ENCODE data around the gene ARHGEF39.

The ARHGEF39 gene

GRCh38 chr9:35711501-35712428, 46.8 kb upstream of the ARHGEF39 start:
- DNase-seq: no peak
- H3K4ac ChIP-seq (ENCODE audit: low read depth in 1 of 2, low read length in 2 of 2): no peak overlapping the region

GRCh38 chr9:35710818-35711500, 46.0 kb upstream of the ARHGEF39 start:
- 95% methylated on average over 7 of the region's 7 CpGs for WGBS

More at GRCh38 chr9:35711501-35712428, 46.8 kb upstream of the ARHGEF39 start:
- Histone ChIP-seq H3K4me3 (ENCODE audit: insufficient read depth in 1 of 2, low read depth in 1 of 2, low read length in 2 of 2) (no peak overlapping the region), H3K18ac (ENCODE audit: low read depth in 1 of 2, low read length in 2 of 2) (no peak overlapping the region), H2BK12ac (ENCODE audit: low read length in 2 of 2) (no peak overlapping the region), H3K9me3 (ENCODE audit: control insufficient read depth, low read length) (no peaks in the 10 kb centered on the region), H3K4me1 (ENCODE audit: control insufficient read depth, insufficient read depth, low read depth, low read length) (peaks cover 4% of the 10 kb centered on the region), H3K27ac (ENCODE audit: low read length, poor library complexity, severe bottlenecking) (no peak overlapping the region), H3K23ac (ENCODE audit: low read length in 2 of 2) (no peak overlapping the region), H3K27me3 (ENCODE audit: control insufficient read depth in 1 of 2, insufficient read depth in 1 of 2, low read length in 2 of 2) (no peaks in the 10 kb centered on the region), H3K79me1 (replicated peaks; ENCODE audit: low read length, poor library complexity, severe bottlenecking) (peaks cover 48% of the 10 kb centered on the region), H2AFZ (ENCODE audit: low read depth, low read length) (no peak overlapping the region), H4K91ac (ENCODE audit: low read length) (no peak overlapping the region), H3K4me2 (ENCODE audit: low read length, poor library complexity, severe bottlenecking) (no peak overlapping the region), H2AK5ac (ENCODE audit: low read length, severe bottlenecking) (no peak overlapping the region), H3K9ac (ENCODE audit: low read length) (no peak overlapping the region), H4K8ac (ENCODE audit: low read length) (no peak overlapping the region), H3K36me3 (ENCODE audit: control insufficient read depth in 1 of 2, insufficient read depth in 2 of 2, low read depth in 1 of 2, low read length in 2 of 2) (peaks cover 74 to 94% of the 10 kb centered on the region in 2 experiments), H2BK5ac (ENCODE audit: low read depth, low read length, poor library complexity, severe bottlenecking) (no peak overlapping the region), H3K14ac (ENCODE audit: low read length in 2 of 2) (no peak overlapping the region), H2BK120ac (ENCODE audit: low read depth, low read length) (no peak overlapping the region), H2BK15ac (ENCODE audit: low read depth, poor library complexity, severe bottlenecking) (no peak overlapping the region)
- WGBS: 97% methylated on average over 21 of the region's 21 CpGs

GRCh38 chr9:35708146-35708545, 43.2 kb upstream of the ARHGEF39 start:
- Histone ChIP-seq H2BK15ac (ENCODE audit: low read depth, poor library complexity, severe bottlenecking) (no peak overlapping the region), H3K4me3 (ENCODE audit: insufficient read depth in 1 of 2, low read depth in 1 of 2, low read length in 2 of 2) (no peak overlapping the region), H2BK120ac (ENCODE audit: low read depth, low read length) (no peak overlapping the region), H3K4me1 (ENCODE audit: control insufficient read depth, insufficient read depth, low read depth, low read length) (no peaks in the 10 kb centered on the region), H3K14ac (ENCODE audit: low read length in 2 of 2) (no peak overlapping the region), H3K27me3 (ENCODE audit: control insufficient read depth in 1 of 2, insufficient read depth in 1 of 2, low read length in 2 of 2) (no peaks in the 10 kb centered on the region), H3K4me2 (ENCODE audit: low read length, poor library complexity, severe bottlenecking) (no peak overlapping the region), H3K9ac (ENCODE audit: low read length) (no peak overlapping the region), H2AFZ (ENCODE audit: low read depth, low read length) (no peak overlapping the region), H3K27ac (ENCODE audit: low read length, poor library complexity, severe bottlenecking) (no peak overlapping the region), H2BK12ac (ENCODE audit: low read length in 2 of 2) (no peak overlapping the region), H3K23ac (ENCODE audit: low read length in 2 of 2) (no peak overlapping the region), H2AK5ac (ENCODE audit: low read length, severe bottlenecking) (no peak overlapping the region), H3K4ac (ENCODE audit: low read depth in 1 of 2, low read length in 2 of 2) (no peak overlapping the region), H4K91ac (ENCODE audit: low read length) (no peak overlapping the region), H3K18ac (ENCODE audit: low read depth in 1 of 2, low read length in 2 of 2) (no peak overlapping the region), H3K79me1 (replicated peaks; ENCODE audit: low read length, poor library complexity, severe bottlenecking) (peaks cover 61% of the 10 kb centered on the region), H4K8ac (ENCODE audit: low read length) (no peak overlapping the region), H2BK5ac (ENCODE audit: low read depth, low read length, poor library complexity, severe bottlenecking) (no peak overlapping the region), H3K36me3 (ENCODE audit: control insufficient read depth in 1 of 2, insufficient read depth in 2 of 2, low read depth in 1 of 2, low read length in 2 of 2) (peaks cover 83 to 94% of the 10 kb centered on the region in 2 experiments), H3K9me3 (ENCODE audit: control insufficient read depth, low read length) (no peaks in the 10 kb centered on the region)
- no peak for DNase-seq
- 98% methylated on average over 4 of the region's 4 CpGs for WGBS

More at GRCh38 chr9:35710818-35711500, 46.0 kb upstream of the ARHGEF39 start:
- DNase-seq: no peak
- Histone ChIP-seq H3K79me1 (replicated peaks; ENCODE audit: low read length, poor library complexity, severe bottlenecking) (peaks cover 56% of the 10 kb centered on the region), H2BK12ac (ENCODE audit: low read length in 2 of 2) (no peak overlapping the region), H2AK5ac (ENCODE audit: low read length, severe bottlenecking) (no peak overlapping the region), H2BK15ac (ENCODE audit: low read depth, poor library complexity, severe bottlenecking) (no peak overlapping the region), H3K27ac (ENCODE audit: low read length, poor library complexity, severe bottlenecking) (no peak overlapping the region), H2AFZ (ENCODE audit: low read depth, low read length) (no peak overlapping the region), H3K27me3 (ENCODE audit: control insufficient read depth in 1 of 2, insufficient read depth in 1 of 2, low read length in 2 of 2) (no peaks in the 10 kb centered on the region), H3K9ac (ENCODE audit: low read length) (no peak overlapping the region), H3K23ac (ENCODE audit: low read length in 2 of 2) (no peak overlapping the region), H4K8ac (ENCODE audit: low read length) (no peak overlapping the region), H3K14ac (ENCODE audit: low read length in 2 of 2) (no peak overlapping the region), H4K91ac (ENCODE audit: low read length) (no peak overlapping the region), H3K9me3 (ENCODE audit: control insufficient read depth, low read length) (no peaks in the 10 kb centered on the region), H3K4me2 (ENCODE audit: low read length, poor library complexity, severe bottlenecking) (no peak overlapping the region), H3K4me1 (ENCODE audit: control insufficient read depth, insufficient read depth, low read depth, low read length) (peaks cover 4% of the 10 kb centered on the region), H3K18ac (ENCODE audit: low read depth in 1 of 2, low read length in 2 of 2) (no peak overlapping the region), H2BK120ac (ENCODE audit: low read depth, low read length) (no peak overlapping the region), H2BK5ac (ENCODE audit: low read depth, low read length, poor library complexity, severe bottlenecking) (no peak overlapping the region), H3K4ac (ENCODE audit: low read depth in 1 of 2, low read length in 2 of 2) (no peak overlapping the region), H3K4me3 (ENCODE audit: insufficient read depth in 1 of 2, low read depth in 1 of 2, low read length in 2 of 2) (no peak overlapping the region), H3K36me3 (ENCODE audit: control insufficient read depth in 1 of 2, insufficient read depth in 2 of 2, low read depth in 1 of 2, low read length in 2 of 2) (peaks cover 76 to 94% of the 10 kb centered on the region in 2 experiments)

GRCh38 chr9:35706951-35707350, 42.0 kb upstream of the ARHGEF39 start:
- H3K18ac ChIP-seq (ENCODE audit: low read depth in 1 of 2, low read length in 2 of 2): no peak overlapping the region
- no peak for DNase-seq
- H2BK15ac ChIP-seq (ENCODE audit: low read depth, poor library complexity, severe bottlenecking): no peak overlapping the region

More at GRCh38 chr9:35706951-35707350, 42.0 kb upstream of the ARHGEF39 start:
- Histone ChIP-seq H3K4me2 (ENCODE audit: low read length, poor library complexity, severe bottlenecking) (no peak overlapping the region), H2AFZ (ENCODE audit: low read depth, low read length) (no peak overlapping the region), H2BK120ac (ENCODE audit: low read depth, low read length) (no peak overlapping the region), H3K4ac (ENCODE audit: low read depth in 1 of 2, low read length in 2 of 2) (no peak overlapping the region), H3K4me1 (ENCODE audit: control insufficient read depth, insufficient read depth, low read depth, low read length) (no peaks in the 10 kb centered on the region), H3K9ac (ENCODE audit: low read length) (no peak overlapping the region), H3K27ac (ENCODE audit: low read length, poor library complexity, severe bottlenecking) (no peak overlapping the region), H2BK5ac (ENCODE audit: low read depth, low read length, poor library complexity, severe bottlenecking) (no peak overlapping the region), H4K8ac (ENCODE audit: low read length) (no peak overlapping the region), H3K14ac (ENCODE audit: low read length in 2 of 2) (no peak overlapping the region), H3K27me3 (ENCODE audit: control insufficient read depth in 1 of 2, insufficient read depth in 1 of 2, low read length in 2 of 2) (no peaks in the 10 kb centered on the region), H3K4me3 (ENCODE audit: insufficient read depth in 1 of 2, low read depth in 1 of 2, low read length in 2 of 2) (no peak overlapping the region), H3K36me3 (ENCODE audit: control insufficient read depth in 1 of 2, insufficient read depth in 2 of 2, low read depth in 1 of 2, low read length in 2 of 2) (peaks cover 81 to 94% of the 10 kb centered on the region in 2 experiments), H3K79me1 (replicated peaks; ENCODE audit: low read length, poor library complexity, severe bottlenecking) (peaks cover 54% of the 10 kb centered on the region), H3K9me3 (ENCODE audit: control insufficient read depth, low read length) (no peaks in the 10 kb centered on the region), H2AK5ac (ENCODE audit: low read length, severe bottlenecking) (no peak overlapping the region), H2BK12ac (ENCODE audit: low read length in 2 of 2) (no peak overlapping the region), H3K23ac (ENCODE audit: low read length in 2 of 2) (no peak overlapping the region), H4K91ac (ENCODE audit: low read length) (no peak overlapping the region)
- 96% methylated on average over 10 of the region's 10 CpGs for WGBS

Data from mesenchymal stem cell (in vitro differentiated cells and primary cell).